Pancreas (tissue), 10 donors: ENCODE measurements around the gene IL6R. TPM values are rescaled to one million over a fixed set of nuclear protein-coding genes. Genes with fewer than 3 reads are reported as not detected.

Experiments
- ATAC-seq, 4 donors: fragments of 200-7000 bp; cut with Tn5 transposase; one replicate each; pipeline versions ENCODE4 v1.8.0 to v1.9.1; 2020; ENCODE audit warnings: mild to moderate bottlenecking in 4 of 4, moderate library complexity in 4 of 4
- DNase-seq, 6 donors: peaks; one replicate each; pipeline ENCODE4 v3.0.0-alpha.2; 2020
- FAIRE-seq: peaks from 2 replicates; lab custom pipeline; 2012; peaks lifted over from hg19 to GRCh38; lab: Jason Lieb, UNC
- H3K27ac ChIP-seq, 4 donors: fragments of 200-600 bp; sonication (generic); 1 replicate in 3 of 4; 2 replicates in 1 of 4; pipeline versions ENCODE4 v1.5.0 to v1.8.0; 2020
- H3K27me3 ChIP-seq, 4 donors: fragments of 200-600 bp; one replicate each; pipeline ENCODE4 v1.8.0; 2021
- H3K36me3 ChIP-seq, 3 donors: fragments of 200-600 bp; sonication (generic) in 1 of 3; one replicate each; pipeline versions ENCODE4 v1.5.0 to v1.8.0; 2020 to 2021
- H3K4me1 ChIP-seq, 3 donors: fragments of 200-600 bp; one replicate each; pipeline ENCODE4 v1.8.0; 2021
- H3K4me3 ChIP-seq, 4 donors: fragments of 200-600 bp; sonication (generic) in 2 of 4; one replicate each; pipeline versions ENCODE4 v1.5.0 to v1.8.0; 2020 to 2021
- H3K9me3 ChIP-seq, 4 donors: fragments of 200-600 bp; one replicate each; pipeline ENCODE4 v1.8.0; 2021
- CTCF ChIP-seq, 4 donors: fragments of 200-600 bp; sonication (generic) in 3 of 4; IDR thresholded peaks; one replicate each; pipeline versions ENCODE4 v1.5.0 to v1.8.0; 2021; ENCODE audit warnings: antibody characterized with exemption in 4 of 4
- WGBS, 2 donors: extraction: QIAGEN DNeasy Blood & Tissue Kit; methylation state at CpG; one replicate each; pipeline ENCODE4 v1.1.7; 2013; 5-methylcytosine and 5-hydroxymethylcytosine counted together
- intact Hi-C, 3 donors: fragments of 100-400 bp; cut with DNase I; formaldehyde crosslinking; loops; one replicate each; pipeline versions ENCODE4 v1.11.1 to v1.14.2; 2022
- polyA plus RNA-seq, 2 donors: library from polyadenylated mRNA; stranded (reverse); fragments of 200-250 nt; gene quantifications; one replicate each; pipeline ENCODE4 v1.2.3, GENCODE V29; 2013
- total RNA-seq, 6 donors: library from RNA; stranded (reverse); fragmentation: NEBNext Ultra II Directional in 4 of 6; extraction: Animal tissue kit (Norgen Biotek cat#: 25700) in 4 of 6; gene quantifications; one replicate each; pipeline versions ENCODE4 v1.2.1 to v1.2.4, GENCODE V29; 2021 to 2023
- donor health status: healthy with polysubstance abuse.
- donor health status: DM: no; HTN: no; CAD: no; lungs with moderate emphysema.
- donor health status: DM: no; HTN: no; CAD: no.
- donor health status: control.
- donor health status: control.
- donor health status: Bipolar disorder and iron deficiency.
- donor health status: DM: yes; HTN: yes; CAD: no.
- donor health status: DM: no; HTN: no; CAD: no.
- donor health status: DM: no; HTN: no; CAD: no.
- donor health status: DM: yes; HTN: yes; CAD: no.

Gene IL6R
- total and polyA plus RNA-seq, 8 donors = 2.2 to 12.9 (median 7.1) TPM

- H3K27ac ChIP-seq = no peak overlapping the region
- no peak for ATAC-seq
- FAIRE-seq = no peak
- H3K4me3 ChIP-seq = no peak overlapping the region
- 82 to 84% methylated on average over 9 of the region's 9 CpGs for WGBS, 2 donors
- DNase-seq = peak in 1 of 6 donors; percentile 12
- peaks cover 0 to 6% (median 0%) of the 10 kb centered on the region in 3 donors for H3K4me1 ChIP-seq
- intact Hi-C loops = no loop called here
- no peak for TF ChIP-seq CTCF (IDR thresholded peaks at IDR 0.05)
- H3K36me3 ChIP-seq = no peaks in the 10 kb centered on the region
- H3K27me3 ChIP-seq = no peaks in the 10 kb centered on the region
- H3K9me3 ChIP-seq = no peaks in the 10 kb centered on the region
Measured at GRCh38 chr1:154410185-154410827, 5.2 kb downstream of the IL6R start.

- TF ChIP-seq CTCF (IDR thresholded peaks at IDR 0.05) = no peak
- Histone ChIP-seq H3K4me3 (no peak overlapping the region), H3K27ac (no peak overlapping the region), H3K9me3 (no peaks in the 10 kb centered on the region), H3K36me3 (no peaks in the 10 kb centered on the region), H3K4me1 (peaks cover 0 to 6% (median 0%) of the 10 kb centered on the region in 3 donors), H3K27me3 (no peaks in the 10 kb centered on the region)
- DNase-seq (peak in 1 of 6 donors; percentile 4), ATAC-seq (no peak), FAIRE-seq (no peak)
- intact Hi-C loops = no loop called here
- 86 to 92% methylated on average over 4 of the region's 4 CpGs for WGBS, 2 donors
Measured at GRCh38 chr1:154411525-154411924, 6.4 kb downstream of the IL6R start.

GRCh38 chr1:154413177-154413783 lies 8.1 kb downstream of the IL6R start:
- Histone ChIP-seq H3K36me3 (no peaks in the 10 kb centered on the region), H3K27me3 (no peaks in the 10 kb centered on the region), H3K9me3 (no peaks in the 10 kb centered on the region), H3K4me1 (peaks cover 0 to 9% (median 8%) of the 10 kb centered on the region in 3 donors), H3K27ac (no peak overlapping the region), H3K4me3 (no peak overlapping the region)
- ATAC-seq (no peak), DNase-seq (peak in 1 of 6 donors; percentile 10), FAIRE-seq (no peak)
- TF ChIP-seq CTCF (IDR thresholded peaks at IDR 0.05) = no peak
- intact Hi-C loops = no loop called here
- 72 to 74% methylated on average over 7 of the region's 7 CpGs for WGBS, 2 donors

- H3K27ac ChIP-seq = no peak overlapping the region
Measured at GRCh38 chr1:154414606-154415005, 9.5 kb downstream of the IL6R start.

More at GRCh38 chr1:154414606-154415005, 9.5 kb downstream of the IL6R start:
- 87 to 98% methylated on average over 8 of the region's 8 CpGs for WGBS, 2 donors
- peak in 1 of 6 donors; percentile 37 for DNase-seq
- TF ChIP-seq CTCF (IDR thresholded peaks at IDR 0.05) = no peak
- no peak for FAIRE-seq
- Histone ChIP-seq H3K4me1 (peaks cover 13 to 21% (median 19%) of the 10 kb centered on the region in 3 donors), H3K27me3 (no peaks in the 10 kb centered on the region), H3K9me3 (no peaks in the 10 kb centered on the region), H3K4me3 (no peak overlapping the region), H3K36me3 (no peaks in the 10 kb centered on the region)
- intact Hi-C loops = no loop called here
- no peak for ATAC-seq
